CD4-positive, alpha-beta T cell (primary cell): Measurements from ENCODE around the gene POU3F2. TPM values are rescaled to one million over a fixed set of nuclear protein-coding genes. Genes with fewer than 3 reads are reported as not detected.
A peak's percentile ranks its signal among the peaks of the same experiment; 100 is the strongest.

ENCODE experiments used
- ATAC-seq: fragments of 200-7000 bp; cut with Tn5 transposase; one replicate; pipeline ENCODE4 v1.10.0; 2022; ENCODE audit warnings: mild to moderate bottlenecking; ENCODE audit not compliant: poor library complexity
- CTCF ChIA-PET: fragments of 350-600 bp; sonication (Branson Sonifier 250); formaldehyde crosslinking; loops from one replicate; lab custom pipeline; 2021; ENCODE audit warnings: antibody characterized with exemption, inconsistent platforms; lab: Charles Lee
- POLR2A ChIA-PET: fragments of 350-600 bp; sonication (Branson Sonifier 250); formaldehyde crosslinking; loops from one replicate; lab custom pipeline; 2021; ENCODE audit warnings: antibody characterized with exemption, inconsistent platforms; lab: Charles Lee
- DNase-seq, 14 experiments: peaks; one replicate each; pipeline ENCODE4 v3.0.0-alpha.2; 2013 to 2020; ENCODE audit warnings: mixed read lengths in 2 of 14
- H3K27ac ChIP-seq, 2 donors: one replicate each; pipeline versions ENCODE4 v1.5.1 to v1.7.0; 2013; ENCODE audit warnings: low read length in 2 of 2, low read depth in 1 of 2, mild to moderate bottlenecking in 1 of 2
- H3K27me3 ChIP-seq, 2 experiments: 1 replicate in 1 of 2; 2 replicates in 1 of 2; pipeline versions ENCODE4 v1.6.1 to v1.7.0; 2013; ENCODE audit warnings: low read length in 2 of 2, control low read depth in 1 of 2, mild to moderate bottlenecking in 1 of 2, moderate library complexity in 1 of 2; ENCODE audit not compliant: insufficient read depth in 2 of 2, control insufficient read depth in 1 of 2
- H3K36me3 ChIP-seq: one replicate; pipeline ENCODE4 v1.6.1; 2013; ENCODE audit warnings: low read length, control low read depth; ENCODE audit not compliant: insufficient read depth
- H3K4me1 ChIP-seq: one replicate; pipeline ENCODE4 v1.6.1; 2013; ENCODE audit warnings: low read length, control low read depth; ENCODE audit not compliant: insufficient read depth
- H3K4me3 ChIP-seq: one replicate; pipeline ENCODE4 v1.5.1; 2013; ENCODE audit warnings: mild to moderate bottlenecking, low read length, moderate library complexity
- H3K9me3 ChIP-seq, 2 experiments: 1 replicate in 1 of 2; 2 replicates in 1 of 2; pipeline versions ENCODE4 v1.6.1 to v1.7.0; 2013; ENCODE audit warnings: low read length in 2 of 2, mild to moderate bottlenecking in 2 of 2, control low read depth in 1 of 2, moderate library complexity in 1 of 2; ENCODE audit not compliant: control insufficient read depth in 1 of 2, insufficient read depth in 1 of 2
- H3K27ac Mint-ChIP-seq: one replicate; pipeline ENCODE4 v1.8.0; 2020; ENCODE audit warnings: mixed read lengths
- H3K27me3 Mint-ChIP-seq: one replicate; pipeline ENCODE4 v1.8.0; 2021; ENCODE audit warnings: mixed read lengths
- H3K36me3 Mint-ChIP-seq: one replicate; pipeline ENCODE4 v1.8.0; 2021; ENCODE audit warnings: low read depth, mixed read lengths
- H3K4me1 Mint-ChIP-seq: one replicate; pipeline ENCODE4 v1.8.0; 2021; ENCODE audit warnings: low read depth, mixed read lengths
- H3K4me3 Mint-ChIP-seq: one replicate; pipeline ENCODE4 v1.8.0; 2020; ENCODE audit warnings: mild to moderate bottlenecking, mixed read lengths
- H3K9me3 Mint-ChIP-seq: one replicate; pipeline ENCODE4 v1.8.0; 2020; ENCODE audit warnings: mixed read lengths
- intact Hi-C, 2 experiments: fragments of 100-400 bp; cut with DNase I in 1 of 2; cut with micrococcal nuclease in 1 of 2; formaldehyde crosslinking; loops; one replicate each; pipeline versions ENCODE4 v1.15.1 to v1.9.0; 2023 to 2025; cut with DNase I, micrococcal nuclease
- total RNA-seq, 174 experiments: library from RNA in 2 of 174; stranded (reverse) in 2 of 174; gene quantifications; one replicate each; pipeline ENCODE4 v1.2.3 and lab custom pipeline; 2021 to 2026
- TF ChIP-seq, protein P1 (sequence below): fragments of 200-600 bp; IDR thresholded peaks from one replicate; pipeline ENCODE4 v1.8.0; 2022; ENCODE audit warnings: antibody characterized with exemption, mild to moderate bottlenecking

Gene POU3F2
- total RNA-seq, 2 experiments from 2014 or later, result not detected

DNA sequence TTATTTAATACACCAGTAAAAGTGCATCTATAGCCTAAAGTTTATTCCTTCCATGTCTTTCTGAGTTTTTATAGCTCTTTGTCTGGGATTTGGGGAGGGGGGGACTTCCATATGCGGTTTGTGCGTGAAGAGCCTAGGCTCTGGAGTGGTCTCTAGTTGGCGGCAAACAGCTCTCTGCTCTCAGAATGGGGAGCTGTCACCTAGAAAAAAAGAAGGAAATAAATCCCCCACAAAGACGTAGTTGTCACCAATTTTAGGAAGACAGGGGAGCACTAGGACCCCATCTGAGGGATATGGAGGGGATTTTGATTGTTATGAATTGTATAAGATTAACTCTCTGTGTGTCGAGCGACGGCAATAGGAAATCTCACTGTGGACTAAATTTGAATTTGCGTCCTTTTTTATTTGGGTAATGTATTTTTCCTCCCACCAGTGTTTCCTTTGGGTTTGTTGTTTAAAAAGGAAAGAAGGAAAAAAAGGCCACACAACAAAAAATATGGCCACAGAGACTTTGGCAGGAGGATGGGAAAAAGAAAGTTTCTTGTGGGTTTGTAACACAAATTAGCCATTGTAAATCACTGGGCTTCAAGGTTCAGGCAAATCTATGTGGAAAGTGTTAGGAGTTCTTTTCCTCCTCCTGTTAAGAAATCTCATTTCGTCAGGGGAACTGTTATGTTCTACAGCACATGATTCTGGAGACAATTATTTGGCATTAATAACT lies 7.4 kb downstream of the POU3F2 start:
- Mint-ChIP-seq H3K27me3 (peaks cover 95% of the 10 kb centered on the region), H3K27ac (no peak overlapping the region), H3K9me3 (no peaks in the 10 kb centered on the region), H3K4me1 (peaks cover 30% of the 10 kb centered on the region), H3K4me3 (no peak overlapping the region), H3K36me3 (no peaks in the 10 kb centered on the region)
- H3K4me3 ChIP-seq, result no peak overlapping the region
- peaks cover 30% of the 10 kb centered on the region for H3K4me1 ChIP-seq
- intact Hi-C loops, result loop anchor here in 1 of 2 experiments (10.0 kb wide), 2 partner anchors 773 to 1557 kb away; partner anchors contain the start of gene MMS22L
- H3K27ac ChIP-seq, result no peak overlapping the region
- no peaks in the 10 kb centered on the region for H3K36me3 ChIP-seq
- peaks cover 74 to 95% of the 10 kb centered on the region in 2 experiments for H3K27me3 ChIP-seq
- POLR2A ChIA-PET, result no interaction called here
- peaks cover 4 to 14% of the 10 kb centered on the region in 2 experiments for H3K9me3 ChIP-seq
- no peak for DNase-seq
- CTCF ChIA-PET, result no interaction called here
- TF ChIP-seq, protein P1, sequence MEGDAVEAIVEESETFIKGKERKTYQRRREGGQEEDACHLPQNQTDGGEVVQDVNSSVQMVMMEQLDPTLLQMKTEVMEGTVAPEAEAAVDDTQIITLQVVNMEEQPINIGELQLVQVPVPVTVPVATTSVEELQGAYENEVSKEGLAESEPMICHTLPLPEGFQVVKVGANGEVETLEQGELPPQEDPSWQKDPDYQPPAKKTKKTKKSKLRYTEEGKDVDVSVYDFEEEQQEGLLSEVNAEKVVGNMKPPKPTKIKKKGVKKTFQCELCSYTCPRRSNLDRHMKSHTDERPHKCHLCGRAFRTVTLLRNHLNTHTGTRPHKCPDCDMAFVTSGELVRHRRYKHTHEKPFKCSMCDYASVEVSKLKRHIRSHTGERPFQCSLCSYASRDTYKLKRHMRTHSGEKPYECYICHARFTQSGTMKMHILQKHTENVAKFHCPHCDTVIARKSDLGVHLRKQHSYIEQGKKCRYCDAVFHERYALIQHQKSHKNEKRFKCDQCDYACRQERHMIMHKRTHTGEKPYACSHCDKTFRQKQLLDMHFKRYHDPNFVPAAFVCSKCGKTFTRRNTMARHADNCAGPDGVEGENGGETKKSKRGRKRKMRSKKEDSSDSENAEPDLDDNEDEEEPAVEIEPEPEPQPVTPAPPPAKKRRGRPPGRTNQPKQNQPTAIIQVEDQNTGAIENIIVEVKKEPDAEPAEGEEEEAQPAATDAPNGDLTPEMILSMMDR, result no peak
- no peak for ATAC-seq

DNA sequence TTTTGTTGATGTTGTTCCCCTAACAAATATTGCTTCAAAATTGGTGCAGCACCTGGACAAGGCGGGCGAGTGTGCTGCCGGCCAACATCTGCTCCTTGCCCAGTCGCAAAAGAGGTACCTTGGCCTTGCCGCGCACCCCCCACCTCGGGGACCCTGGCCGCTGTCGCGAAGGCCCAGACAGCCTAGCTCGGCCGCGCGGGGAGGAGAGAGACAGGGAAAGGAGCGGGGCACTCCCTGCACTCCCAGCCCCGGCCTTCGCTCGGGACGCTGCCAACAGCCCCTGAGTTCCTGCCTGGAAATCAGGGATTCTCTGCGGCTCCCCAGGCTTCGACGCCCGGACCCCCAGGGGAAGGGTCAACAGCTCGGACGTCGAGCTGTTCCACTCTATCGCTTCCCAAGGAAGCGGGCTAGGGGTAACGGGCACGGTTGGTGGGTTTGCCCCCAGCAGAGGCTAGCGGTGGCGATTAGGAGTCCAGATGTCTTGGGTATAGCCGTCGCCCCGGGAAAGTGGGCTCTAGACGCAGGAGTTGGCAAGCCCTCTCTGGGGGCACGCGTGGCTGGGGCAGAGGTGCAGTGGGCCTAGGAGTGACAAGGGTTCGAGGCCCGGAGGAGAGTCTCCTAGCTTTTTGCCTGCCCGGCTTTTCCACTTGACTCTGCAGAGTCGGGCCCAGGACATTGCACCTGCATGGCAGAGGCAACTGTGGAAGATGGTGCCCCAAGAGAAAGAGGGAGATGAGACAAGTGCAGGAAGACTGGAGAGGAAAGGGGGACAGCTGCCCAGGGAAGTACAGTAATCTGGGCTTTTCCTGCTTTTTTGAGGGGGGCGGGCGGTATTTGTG lies 8.2 kb downstream of the POU3F2 start:
- DNase-seq (no peak), ATAC-seq (no peak)
- Histone ChIP-seq H3K36me3 (no peaks in the 10 kb centered on the region), H3K27me3 (peaks cover 73 to 95% of the 10 kb centered on the region in 2 experiments), H3K4me1 (peaks cover 32% of the 10 kb centered on the region), H3K4me3 (no peak overlapping the region), H3K27ac (no peak overlapping the region), H3K9me3 (peaks cover 4 to 15% of the 10 kb centered on the region in 2 experiments)
- ChIA-PET CTCF (no interaction called here), POLR2A (interaction anchor here (0.6 to 1.2 kb wide), 3 partner anchors 11 to 34 kb away, joined by 3 to 5 read pairs (median 3); no protein-coding TSS in a partner anchor)
- Mint-ChIP-seq H3K36me3 (no peaks in the 10 kb centered on the region), H3K27ac (no peak overlapping the region), H3K27me3 (peaks cover 95% of the 10 kb centered on the region), H3K9me3 (no peaks in the 10 kb centered on the region), H3K4me3 (peak overlapping the region; percentile 31), H3K4me1 (peaks cover 33% of the 10 kb centered on the region)
- intact Hi-C loops, result loop anchor here in 1 of 2 experiments (10.0 kb wide), 2 partner anchors 772 to 1558 kb away; partner anchors contain the start of gene MMS22L
- TF ChIP-seq, protein P1, result no peak
